ENCODE data around the gene MYOT. TPM values are rescaled to one million over a fixed set of nuclear protein-coding genes. Genes with fewer than 3 reads are reported as not detected.

The MYOT gene
- total and polyA plus RNA-seq, 9 donors, result 0.23 to 2.2 (median 1.1) TPM; not detected in 2

DNA sequence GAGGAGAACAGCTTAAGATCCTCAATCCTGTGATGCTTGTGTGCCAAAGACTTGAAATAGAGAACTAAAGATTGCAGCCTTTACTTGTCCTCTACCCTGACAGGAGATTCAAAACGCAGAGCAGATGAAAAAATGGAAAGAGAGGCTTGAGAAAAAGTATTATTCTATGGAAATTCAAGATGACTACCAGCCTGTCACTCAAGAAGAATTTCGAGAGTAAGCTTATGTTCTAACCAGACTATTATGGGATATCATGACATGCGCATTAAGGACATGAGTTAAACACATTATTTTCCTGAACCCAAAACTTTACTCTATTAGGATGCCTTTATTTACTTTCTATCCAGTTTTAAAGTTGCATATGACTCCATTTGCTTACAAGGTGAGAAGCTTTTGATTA, 68.0 kb downstream of the MYOT start:
- TF ChIP-seq, protein P1, sequence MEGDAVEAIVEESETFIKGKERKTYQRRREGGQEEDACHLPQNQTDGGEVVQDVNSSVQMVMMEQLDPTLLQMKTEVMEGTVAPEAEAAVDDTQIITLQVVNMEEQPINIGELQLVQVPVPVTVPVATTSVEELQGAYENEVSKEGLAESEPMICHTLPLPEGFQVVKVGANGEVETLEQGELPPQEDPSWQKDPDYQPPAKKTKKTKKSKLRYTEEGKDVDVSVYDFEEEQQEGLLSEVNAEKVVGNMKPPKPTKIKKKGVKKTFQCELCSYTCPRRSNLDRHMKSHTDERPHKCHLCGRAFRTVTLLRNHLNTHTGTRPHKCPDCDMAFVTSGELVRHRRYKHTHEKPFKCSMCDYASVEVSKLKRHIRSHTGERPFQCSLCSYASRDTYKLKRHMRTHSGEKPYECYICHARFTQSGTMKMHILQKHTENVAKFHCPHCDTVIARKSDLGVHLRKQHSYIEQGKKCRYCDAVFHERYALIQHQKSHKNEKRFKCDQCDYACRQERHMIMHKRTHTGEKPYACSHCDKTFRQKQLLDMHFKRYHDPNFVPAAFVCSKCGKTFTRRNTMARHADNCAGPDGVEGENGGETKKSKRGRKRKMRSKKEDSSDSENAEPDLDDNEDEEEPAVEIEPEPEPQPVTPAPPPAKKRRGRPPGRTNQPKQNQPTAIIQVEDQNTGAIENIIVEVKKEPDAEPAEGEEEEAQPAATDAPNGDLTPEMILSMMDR (IDR thresholded peaks at IDR 0.05), result no peak
- TF ChIP-seq EP300 (IDR thresholded peaks at IDR 0.05) (no peak), POLR2A (IDR thresholded peaks at IDR 0.05) (no peak)
- no peaks in the 10 kb centered on the region for H3K9me3 ChIP-seq
- no peaks in the 10 kb centered on the region for H3K27me3 ChIP-seq
- H3K27ac ChIP-seq, result no peak overlapping the region
- no peaks in the 10 kb centered on the region for H3K36me3 ChIP-seq
- DNase-seq, result no peak
- intact Hi-C loops (cut with DNase I), result no loop called here
- 80 to 84% (median 81%) methylated on average over 3 of the region's 3 CpGs for WGBS, 3 donors
- H3K4me1 ChIP-seq (ENCODE audit: insufficient read depth), result peaks cover 2% of the 10 kb centered on the region
- no peak overlapping the region for H3K4me3 ChIP-seq

Other genes with a start within 250 kb of the MYOT start
- gene KLHL3, start 131.8 kb upstream of the MYOT start, total RNA-seq, result 10 to 100 TPM in 2 of 7 donors, 1 to 10 TPM in 5; 5.0 to 15.7 (median 8.7) TPM
- 10 to 100 TPM in 1 of 2 donors, 1 to 10 TPM in 1; 2.9 to 11.5 TPM for gene KLHL3, start 131.8 kb upstream of the MYOT start, polyA plus RNA-seq
- 10 to 100 TPM; 16.9 to 52.9 (median 48.3) TPM for gene HNRNPA0, start 113.5 kb upstream of the MYOT start, total RNA-seq
- 10 to 100 TPM; 26.2 to 41.5 TPM for gene HNRNPA0, start 113.5 kb upstream of the MYOT start, polyA plus RNA-seq
- under 1 TPM in 1 of 7 donors, not detected in 6; 0.20 TPM for gene PKD2L2, start 21.6 kb downstream of the MYOT start, total RNA-seq
- gene PKD2L2, start 21.6 kb downstream of the MYOT start, polyA plus RNA-seq, result under 1 TPM in 1 of 2 donors, not detected in 1; 0.05 TPM
- gene FAM13B, start 165.2 kb downstream of the MYOT start, total RNA-seq, result 10 to 100 TPM; 28.5 to 56.7 (median 47.3) TPM
- 10 to 100 TPM; 18.8 to 32.2 TPM for gene FAM13B, start 165.2 kb downstream of the MYOT start, polyA plus RNA-seq
- not detected for gene WNT8A, start 216.2 kb downstream of the MYOT start, total RNA-seq
- not detected for gene WNT8A, start 216.2 kb downstream of the MYOT start, polyA plus RNA-seq

Measured in ovary (tissue), 9 donors.